Activated CD8-positive, alpha-beta memory T cell treated with anti-CD3 and anti-CD28 coated beads, Interleukin-2, amount 50 U/mL, for 1 hour (primary cell): ENCODE measurements around the gene COPRS.
"Not testable (repeated sequence)": the region's sequence is repeated elsewhere in the genome, so short reads cannot be mapped to it uniquely, and the experiment has no call there.

ENCODE experiments used
- DNase-seq: peaks from one replicate; pipeline ENCODE4 v3.0.0-alpha.2; 2020; ENCODE audit errors: extremely low read depth

The COPRS gene

DNA sequence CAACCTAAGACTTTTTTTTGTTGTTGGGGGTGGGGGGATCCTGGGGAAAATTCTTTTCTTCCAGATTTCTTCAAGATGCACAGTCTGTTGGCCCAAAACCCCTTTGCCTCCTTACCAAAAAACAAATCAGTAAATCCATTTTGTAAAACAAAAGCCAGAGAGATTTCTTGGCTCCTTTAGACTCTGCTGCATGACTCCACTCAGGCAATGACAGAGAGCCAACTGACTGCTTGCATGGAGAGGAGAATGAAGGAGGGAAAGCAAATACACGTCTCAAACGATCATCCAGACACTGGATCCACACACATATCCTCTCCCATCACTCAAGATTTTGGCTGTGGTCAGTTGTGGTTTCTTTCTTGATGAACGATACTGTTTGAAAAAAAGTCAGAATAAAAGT is 13.8 kb downstream of the COPRS start:
- no peak for DNase-seq

DNA sequence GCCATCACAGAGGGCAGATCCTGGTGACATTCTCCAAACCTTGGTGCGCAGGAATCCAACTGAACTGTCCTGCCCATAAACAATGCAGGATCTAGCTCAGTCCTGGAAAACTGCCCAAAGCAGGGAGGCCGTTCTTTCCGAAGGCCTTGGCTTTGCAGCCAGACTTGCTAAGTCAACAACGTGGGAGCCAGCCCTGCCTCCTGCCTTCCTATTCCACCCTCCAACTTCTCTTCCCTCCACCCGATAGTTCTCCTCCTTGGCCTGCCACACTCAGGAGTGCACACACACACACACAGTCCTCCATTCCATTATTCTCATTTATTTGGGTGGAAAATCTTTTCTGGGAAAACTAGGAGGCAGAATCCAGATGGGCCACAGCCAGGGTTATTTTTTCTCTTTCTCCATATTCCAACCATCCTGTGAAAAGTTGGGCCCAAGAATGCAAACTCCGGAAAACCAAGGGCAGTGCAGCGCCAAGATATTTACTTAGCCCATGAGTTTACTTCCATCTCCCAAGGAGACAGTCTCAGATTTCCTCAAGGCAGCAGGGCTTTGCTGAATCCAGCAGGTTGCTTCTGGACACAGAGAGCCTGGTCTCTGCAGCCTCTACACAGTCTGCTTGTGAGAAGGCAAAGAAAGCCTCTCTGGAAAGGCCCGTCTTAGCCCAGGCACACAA is 15.8 kb downstream of the COPRS start:
- DNase-seq: no peak

GRCh38 chr17:31842195-31843069 is 16.6 kb downstream of the COPRS start:
- peak; percentile 25 for DNase-seq

GRCh38 chr17:31841850-31842194 is 17.2 kb downstream of the COPRS start:
- no peak for DNase-seq

DNA sequence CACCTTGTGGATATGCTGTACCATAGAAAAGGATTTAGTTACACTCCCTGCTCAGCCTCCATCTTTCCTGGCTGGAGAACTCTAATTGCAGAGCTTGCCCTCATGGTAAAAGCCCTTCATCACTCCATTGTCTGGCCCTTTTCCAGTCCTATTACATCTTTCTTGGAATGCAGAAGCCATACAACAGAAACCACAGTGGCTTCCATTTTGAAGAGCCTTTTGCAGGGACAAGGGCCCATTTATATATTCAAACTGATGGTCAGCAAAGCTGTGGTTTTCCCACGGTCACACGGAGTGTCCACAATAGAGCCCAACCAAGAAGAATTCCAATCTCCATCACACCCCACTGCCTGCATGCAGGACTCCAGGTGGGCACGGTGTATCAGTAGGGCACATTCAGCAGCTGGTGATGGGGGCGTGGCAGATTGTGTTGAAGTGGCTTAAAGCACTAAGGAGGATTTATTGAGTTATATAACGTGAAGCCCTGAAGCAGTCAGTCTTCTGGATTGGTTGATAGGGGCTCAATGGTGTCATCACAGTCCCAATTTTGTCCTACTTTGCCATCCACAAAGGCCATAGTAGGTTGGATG is 20.3 kb downstream of the COPRS start:
- no peak for DNase-seq

GRCh38 chr17:31835984-31836383 is 23.1 kb downstream of the COPRS start:
- no peak for DNase-seq

GRCh38 chr17:31834448-31834847 is 24.6 kb downstream of the COPRS start:
- no peak for DNase-seq

GRCh38 chr17:31832746-31833145 is 26.3 kb downstream of the COPRS start:
- no peak for DNase-seq

DNA sequence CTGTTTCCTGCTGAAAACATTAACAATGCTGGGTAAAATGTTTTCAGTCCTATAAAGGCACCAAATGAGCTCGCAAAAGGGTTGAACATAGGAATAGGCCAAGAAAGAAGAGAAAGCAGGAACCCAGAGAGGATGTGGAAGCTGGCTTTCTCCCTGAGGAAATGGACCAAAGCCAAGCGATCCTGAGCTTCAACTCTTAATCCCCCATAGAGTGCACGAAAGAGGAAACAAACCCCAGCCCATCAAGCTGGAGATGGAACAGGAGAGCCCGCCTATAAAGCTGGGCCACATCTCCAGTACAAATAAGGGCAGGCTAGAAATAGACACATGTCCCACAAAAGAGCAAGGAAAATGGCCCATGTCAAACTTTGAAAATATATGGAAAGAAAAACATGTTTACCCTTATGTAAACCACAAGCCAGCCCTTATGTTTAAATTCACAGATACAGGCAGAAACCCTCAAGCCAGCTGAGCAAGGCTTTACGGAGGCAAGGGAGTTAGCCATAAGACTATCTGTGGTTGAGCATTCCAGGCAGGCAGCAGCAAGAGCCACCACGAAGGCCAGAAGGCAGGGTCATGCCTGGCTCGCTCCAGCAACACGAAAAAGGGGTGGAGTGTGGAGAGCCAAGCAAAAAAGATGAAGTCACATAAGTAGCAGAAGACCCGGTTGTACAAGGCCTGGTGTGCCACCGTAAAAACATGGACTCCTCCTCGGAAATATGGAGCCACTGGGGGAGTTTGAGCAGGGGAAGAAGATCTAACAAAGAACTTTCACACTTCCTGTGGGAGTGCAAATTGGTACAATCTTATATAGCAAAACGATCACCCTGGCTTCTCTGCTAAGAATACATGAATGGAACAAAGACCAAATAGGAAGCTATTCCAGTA is 27.8 kb downstream of the COPRS start:
- DNase-seq: no peak

GRCh38 chr17:31829649-31830048 is 29.4 kb downstream of the COPRS start:
- no peak for DNase-seq

GRCh38 chr17:31828955-31829354 is 30.1 kb downstream of the COPRS start:
- DNase-seq: not testable (repeated sequence)

DNA sequence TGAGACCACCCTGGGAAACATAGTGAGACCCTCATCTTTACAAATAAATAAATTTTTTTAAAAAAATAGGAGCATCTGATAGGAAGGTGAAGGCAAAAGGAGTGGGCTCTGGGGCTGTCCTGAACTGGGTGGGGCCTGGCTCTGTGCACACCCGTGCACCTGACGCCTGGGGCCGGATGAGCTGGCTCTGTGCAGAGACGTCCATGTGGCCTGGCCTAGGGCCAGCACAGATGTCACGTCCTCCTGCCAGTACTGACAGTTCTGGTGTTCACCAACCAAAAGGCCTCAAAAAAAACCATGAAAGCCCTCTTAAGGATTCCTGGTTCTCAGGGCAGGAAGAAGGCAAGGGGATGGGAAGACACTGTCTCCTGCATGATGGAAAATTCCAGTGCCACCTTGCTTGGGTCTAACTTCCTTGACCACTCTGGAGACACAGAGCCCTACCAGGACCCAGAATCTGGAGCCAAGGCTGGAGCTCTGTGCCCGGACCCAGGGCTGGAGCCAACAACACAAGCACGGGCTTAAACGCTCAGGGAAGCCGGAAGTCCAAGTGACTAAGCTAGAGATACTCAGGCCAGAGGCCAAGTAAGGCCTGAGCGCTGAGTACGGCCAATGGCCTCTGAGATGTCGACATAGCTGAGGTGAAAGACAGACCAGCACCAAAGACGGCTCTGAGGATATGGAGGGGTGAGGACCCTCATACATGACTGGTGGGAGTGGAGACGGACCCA is 32.9 kb downstream of the COPRS start:
- DNase-seq: no peak

GRCh38 chr17:31824766-31825360 is 34.2 kb downstream of the COPRS start:
- DNase-seq: no peak

DNA sequence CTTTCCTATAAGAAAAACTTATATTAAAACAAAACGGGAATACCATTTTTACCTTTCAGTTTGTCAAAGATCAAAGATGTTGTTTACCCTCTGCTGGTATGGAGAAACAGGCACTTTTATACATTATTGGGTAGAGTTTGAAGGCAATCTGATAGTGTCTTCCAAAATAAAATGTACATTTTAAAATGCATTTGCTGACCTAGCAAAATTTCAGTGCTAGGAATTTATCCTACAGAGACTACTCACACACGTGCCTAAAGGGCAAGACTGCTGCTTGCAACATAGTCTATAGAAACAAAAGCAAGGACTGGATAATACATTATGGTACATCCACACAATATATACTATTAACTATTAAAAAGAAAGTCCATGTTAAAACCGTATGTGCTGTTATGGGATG is 36.0 kb downstream of the COPRS start:
- no peak for DNase-seq

- DNase-seq: no peak
These were observed 38.2 kb downstream of the COPRS start for GRCh38 chr17:31820691-31821435.

GRCh38 chr17:31819578-31819977 is 39.5 kb downstream of the COPRS start:
- no peak for DNase-seq

GRCh38 chr17:31818863-31819262 is 40.2 kb downstream of the COPRS start:
- not testable (repeated sequence) for DNase-seq

- DNase-seq: no peak
These were observed 43.8 kb downstream of the COPRS start for GRCh38 chr17:31815212-31815730.

DNA sequence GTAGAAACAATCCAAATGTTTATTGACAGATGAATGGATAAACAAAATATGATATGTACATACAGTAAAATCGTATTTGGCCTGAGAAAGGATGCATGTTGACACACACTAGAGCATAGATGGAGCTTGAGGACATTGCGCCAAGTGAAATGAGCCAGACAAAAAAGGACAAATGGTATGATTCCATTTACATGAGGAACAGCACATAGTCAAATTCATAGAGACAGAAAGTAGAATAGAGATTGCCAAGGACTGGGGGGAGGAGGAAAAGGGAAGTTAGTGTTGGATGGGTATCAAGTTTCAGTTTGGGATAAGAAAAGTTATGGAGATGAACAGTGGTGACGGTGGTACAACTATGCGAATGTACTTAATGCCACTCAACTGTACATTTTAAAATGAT is 47.9 kb downstream of the COPRS start:
- DNase-seq: no peak

- not testable (repeated sequence) for DNase-seq
These were observed 49.2 kb downstream of the COPRS start for GRCh38 chr17:31809876-31810275.
